ENCODE measurements around the gene CHST15. TPM values are rescaled to one million over a fixed set of nuclear protein-coding genes. Genes with fewer than 3 reads are reported as not detected.

CHST15 gene
- total and polyA plus RNA-seq, 2 of the 13 experiments (the other 11 are each of a cell fraction or from before 2014, with no cell fraction given): 1.4 to 94.7 TPM

GRCh38 chr10:124043310-124044142 lies 49.9 kb downstream of the CHST15 start (continued):
- no peak; the same call in 1 of the 2 replicates for TF ChIP-seq HBP1 (CRISPR knock-in tag; IDR thresholded peaks at IDR 0.05; ENCODE audit: low read depth)
- TF ChIP-seq SAFB2 (CRISPR knock-in tag; IDR thresholded peaks at IDR 0.05; ENCODE audit: borderline replicate concordance, low read depth): peak; percentile 59; the same call in 1 of the 2 replicates
- TF ChIP-seq LCORL (IDR thresholded peaks at IDR 0.05): no peak
- peak; percentile 87 for TF ChIP-seq LCORL (CRISPR knock-in tag; IDR thresholded peaks at IDR 0.05)
- no peak for TF ChIP-seq NFYC (CRISPR knock-in tag; IDR thresholded peaks at IDR 0.05)
- TF ChIP-seq KMT2B (CRISPR knock-in tag; IDR thresholded peaks at IDR 0.05): no peak
- TF ChIP-seq ZNF883 (CRISPR knock-in tag; IDR thresholded peaks at IDR 0.05; ENCODE audit: not compliant biosample characterization): peak; percentile 67
- no peak for TF ChIP-seq ZNF577 (CRISPR knock-in tag; IDR thresholded peaks at IDR 0.05; ENCODE audit: borderline replicate concordance, low read depth)
- TF ChIP-seq GABPB1 (CRISPR knock-in tag; IDR thresholded peaks at IDR 0.05): no peak
- peak; percentile 97 for TF ChIP-seq ZBTB43 (CRISPR knock-in tag; conservative IDR thresholded peaks at IDR 0.05)
- TF ChIP-seq PRDM10 (CRISPR knock-in tag; IDR thresholded peaks at IDR 0.05; ENCODE audit: low read depth): no peak; the same call in 1 of the 2 replicates
- TF ChIP-seq PAXIP1 (CRISPR knock-in tag; conservative IDR thresholded peaks at IDR 0.05): peak; percentile 92
- TF ChIP-seq ZNF547 (CRISPR knock-in tag; IDR thresholded peaks at IDR 0.05): peak; percentile 87
- peak; percentile 58; the same call in 1 of the 2 replicates for TF ChIP-seq GZF1 (CRISPR knock-in tag; IDR thresholded peaks at IDR 0.05)
- no peak for TF ChIP-seq ZNF850 (CRISPR knock-in tag; conservative IDR thresholded peaks at IDR 0.05)
- peak; percentile 66; the same call in 1 of the 2 replicates for TF ChIP-seq BORCS8-MEF2B (CRISPR knock-in tag; IDR thresholded peaks at IDR 0.05)
- no peak for TF ChIP-seq SRF (IDR thresholded peaks at IDR 0.05; ENCODE audit: low read depth, low read length)
- peak; percentile 93 for TF ChIP-seq ZMYM2 (CRISPR knock-in tag; IDR thresholded peaks at IDR 0.05)
- peak; percentile 91; the same call in 1 of the 2 replicates for TF ChIP-seq ETV5 (CRISPR knock-in tag; IDR thresholded peaks at IDR 0.05; ENCODE audit: borderline replicate concordance)

Data from HepG2 (cell line).